AG10803 (cell line): ENCODE results near the gene PNMA6E.

Source experiments
- DNase-seq: peaks from one replicate; pipeline ENCODE4 v3.0.0; 2010; ENCODE audit warnings: low read depth
- H3K4me3 ChIP-seq: 2 replicates; pipeline ENCODE4 v1.5.1; 2011; ENCODE audit warnings: mild to moderate bottlenecking, low read length, control low read depth
- CTCF ChIP-seq: conservative IDR thresholded peaks from 2 replicates; pipeline ENCODE4 v1.5.1; 2011; ENCODE audit warnings: mild to moderate bottlenecking, low read length, control low read depth, inconsistent platforms

PNMA6E gene

GRCh38 chrX:153420851-153421599 is 19.9 kb upstream of the PNMA6E start:
- no peak for TF ChIP-seq CTCF
- H3K4me3 ChIP-seq, result no peak overlapping the region
- DNase-seq, result no peak

DNA sequence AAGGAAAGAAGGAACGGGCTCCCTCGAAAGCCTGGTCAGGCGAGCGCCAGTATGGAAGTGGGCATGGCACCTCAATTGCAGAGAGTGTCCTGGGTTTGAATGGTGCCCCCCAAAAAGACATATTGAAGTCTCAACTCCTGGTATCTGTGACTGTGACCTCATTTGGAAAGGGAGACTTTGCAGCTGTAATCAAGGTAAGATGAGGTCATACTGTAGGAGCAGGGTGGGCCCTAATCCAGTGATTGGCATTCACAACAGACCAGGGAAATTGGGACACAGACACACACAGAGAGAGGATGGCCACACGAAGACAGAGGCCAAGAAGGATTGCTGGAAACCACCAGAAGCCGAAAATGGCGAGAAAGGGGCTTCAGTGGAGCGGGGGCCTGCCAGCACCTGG is 16.5 kb upstream of the PNMA6E start:
- TF ChIP-seq CTCF, result no peak
- no peak for DNase-seq
- no peak overlapping the region for H3K4me3 ChIP-seq

GRCh38 chrX:153416781-153417450 is 15.8 kb upstream of the PNMA6E start:
- no peak overlapping the region for H3K4me3 ChIP-seq
- no peak for TF ChIP-seq CTCF
- peak; percentile 1 for DNase-seq

DNA sequence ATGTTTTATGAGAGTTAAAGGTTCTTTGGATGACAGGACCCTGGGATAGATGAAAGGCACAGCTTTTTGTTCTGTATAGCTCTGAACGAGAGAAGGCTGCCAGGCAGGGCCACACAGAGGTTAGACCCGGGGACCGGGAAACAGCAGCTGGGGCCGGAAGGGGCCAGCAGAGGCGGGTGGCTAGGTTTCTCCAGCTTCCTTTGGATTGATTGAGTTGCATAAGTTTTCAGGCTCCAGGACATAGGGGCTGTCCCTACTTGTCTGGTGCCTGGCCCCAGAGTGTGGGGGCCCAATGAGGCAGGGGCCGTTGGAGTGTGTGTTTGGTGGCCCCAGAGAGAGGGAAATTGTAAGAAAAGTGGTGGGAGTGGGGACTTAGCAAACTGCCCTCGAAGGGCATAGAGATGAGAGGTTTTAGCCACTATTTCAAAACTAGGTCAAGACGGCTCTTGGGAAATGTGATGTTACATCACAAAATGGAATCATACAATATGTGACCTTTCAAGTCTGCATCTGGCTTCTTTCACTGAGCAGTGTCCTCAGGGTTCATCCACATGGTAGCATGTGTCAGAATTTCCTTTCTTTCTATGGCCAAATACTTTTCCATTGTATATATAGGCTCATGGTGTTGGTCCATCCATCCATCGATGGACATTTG is 13.8 kb upstream of the PNMA6E start:
- TF ChIP-seq CTCF, result no peak
- DNase-seq, result peak; percentile 29

DNA sequence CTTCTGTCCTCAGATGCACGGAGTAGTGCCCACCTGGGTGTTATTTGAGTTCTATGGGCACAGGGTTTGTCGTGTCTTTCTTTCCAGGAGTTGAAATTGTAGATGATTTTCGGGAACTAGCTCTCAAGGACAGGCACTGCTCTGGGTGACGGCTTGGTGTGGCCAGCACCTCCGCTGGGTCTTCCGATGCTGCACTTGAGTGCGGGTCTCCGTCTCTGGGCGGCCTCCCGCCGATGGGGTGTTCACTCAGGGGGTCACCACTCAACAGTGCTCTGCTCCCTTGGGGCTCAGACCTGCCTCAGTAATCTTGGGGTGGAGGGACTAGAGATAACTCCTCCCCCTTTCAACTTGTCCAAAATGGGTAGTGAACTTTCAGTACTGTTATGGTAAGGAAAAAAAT is 12.6 kb upstream of the PNMA6E start:
- H3K4me3 ChIP-seq, result no peak overlapping the region

More for the DNA sequence above, 13.8 kb upstream of the PNMA6E start:
- no peak overlapping the region for H3K4me3 ChIP-seq

More for the DNA sequence above, 12.6 kb upstream of the PNMA6E start:
- DNase-seq, result no peak
- TF ChIP-seq CTCF, result no peak
